Loucy (cell line): Measurements from ENCODE around the gene SHB.

Source experiments
- H2AFZ ChIP-seq: fragments of 200-600 bp; sonication (generic); 2 replicates; pipeline ENCODE4 v1.6.0; 2016; ENCODE audit warnings: antibody characterized with exemption, mild to moderate bottlenecking, low read length, moderate library complexity
- H3F3A ChIP-seq: fragments of 200-600 bp; 2 replicates; pipeline ENCODE4 v1.6.0; 2016; ENCODE audit warnings: antibody characterized with exemption, low read depth, mild to moderate bottlenecking
- H3K27me3 ChIP-seq: fragments of 200-600 bp; sonication (generic); 2 replicates; pipeline ENCODE4 v1.6.1; 2014; ENCODE audit warnings: low read length, mild to moderate bottlenecking; ENCODE audit not compliant: insufficient read depth, poor library complexity, severe bottlenecking
- H3K36me3 ChIP-seq: fragments of 200-600 bp; sonication (generic); 2 replicates; pipeline ENCODE4 v1.6.1; 2016; ENCODE audit warnings: low read length; ENCODE audit not compliant: insufficient read depth
- H3K4me1 ChIP-seq: fragments of 200-600 bp; sonication (generic); 2 replicates; pipeline ENCODE4 v1.5.1; 2014; ENCODE audit warnings: low read length, mild to moderate bottlenecking; ENCODE audit not compliant: insufficient read depth, poor library complexity, severe bottlenecking
- H3K4me2 ChIP-seq: fragments of 200-600 bp; sonication (generic); 2 replicates; pipeline ENCODE4 v1.6.0; 2014; ENCODE audit warnings: antibody characterized with exemption, low read length, low read depth, mild to moderate bottlenecking; ENCODE audit not compliant: poor library complexity, severe bottlenecking
- H3K4me3 ChIP-seq: fragments of 200-600 bp; sonication (generic); 2 replicates; pipeline ENCODE4 v1.5.1; 2014; ENCODE audit warnings: low read length, mild to moderate bottlenecking, mixed read lengths; ENCODE audit not compliant: poor library complexity, severe bottlenecking
- H3K79me2 ChIP-seq: fragments of 200-600 bp; sonication (generic); 2 replicates; pipeline ENCODE4 v1.6.1; 2014; ENCODE audit warnings: low read length; ENCODE audit not compliant: insufficient read depth
- H3K9ac ChIP-seq: fragments of 200-600 bp; sonication (generic); 2 replicates; pipeline ENCODE4 v1.6.0; 2014; ENCODE audit warnings: mild to moderate bottlenecking, low read depth, low read length, moderate library complexity; ENCODE audit not compliant: poor library complexity, severe bottlenecking
- H3K9me2 ChIP-seq: fragments of 200-600 bp; sonication (generic); replicated peaks from 2 replicates; pipeline ENCODE4 v1.6.1; 2016; ENCODE audit warnings: low read depth, low read length, mixed read lengths
- H3K9me3 ChIP-seq: fragments of 200-600 bp; sonication (generic); 2 replicates; pipeline ENCODE4 v1.6.1; 2014; ENCODE audit warnings: mild to moderate bottlenecking, antibody characterized with exemption, low read length, low read depth; ENCODE audit not compliant: insufficient read depth
- H4K20me1 ChIP-seq: fragments of 200-600 bp; sonication (generic); 2 replicates; pipeline ENCODE4 v1.6.0; 2014; ENCODE audit warnings: antibody characterized with exemption, low read length, mild to moderate bottlenecking; ENCODE audit not compliant: insufficient read depth, poor library complexity, severe bottlenecking
- EZH2phosphoT487 ChIP-seq: fragments of 200-600 bp; IDR thresholded peaks from 2 replicates; pipeline ENCODE4 v1.6.1; 2018; ENCODE audit warnings: antibody characterized with exemption, mild to moderate bottlenecking, moderate library complexity, borderline replicate concordance
- TF ChIP-seq, protein P1 (sequence below): fragments of 200-600 bp; sonication (generic); conservative IDR thresholded peaks from 2 replicates; pipeline ENCODE4 v1.5.1; 2014; ENCODE audit warnings: mild to moderate bottlenecking, antibody characterized with exemption, low read length

SHB gene

DNA sequence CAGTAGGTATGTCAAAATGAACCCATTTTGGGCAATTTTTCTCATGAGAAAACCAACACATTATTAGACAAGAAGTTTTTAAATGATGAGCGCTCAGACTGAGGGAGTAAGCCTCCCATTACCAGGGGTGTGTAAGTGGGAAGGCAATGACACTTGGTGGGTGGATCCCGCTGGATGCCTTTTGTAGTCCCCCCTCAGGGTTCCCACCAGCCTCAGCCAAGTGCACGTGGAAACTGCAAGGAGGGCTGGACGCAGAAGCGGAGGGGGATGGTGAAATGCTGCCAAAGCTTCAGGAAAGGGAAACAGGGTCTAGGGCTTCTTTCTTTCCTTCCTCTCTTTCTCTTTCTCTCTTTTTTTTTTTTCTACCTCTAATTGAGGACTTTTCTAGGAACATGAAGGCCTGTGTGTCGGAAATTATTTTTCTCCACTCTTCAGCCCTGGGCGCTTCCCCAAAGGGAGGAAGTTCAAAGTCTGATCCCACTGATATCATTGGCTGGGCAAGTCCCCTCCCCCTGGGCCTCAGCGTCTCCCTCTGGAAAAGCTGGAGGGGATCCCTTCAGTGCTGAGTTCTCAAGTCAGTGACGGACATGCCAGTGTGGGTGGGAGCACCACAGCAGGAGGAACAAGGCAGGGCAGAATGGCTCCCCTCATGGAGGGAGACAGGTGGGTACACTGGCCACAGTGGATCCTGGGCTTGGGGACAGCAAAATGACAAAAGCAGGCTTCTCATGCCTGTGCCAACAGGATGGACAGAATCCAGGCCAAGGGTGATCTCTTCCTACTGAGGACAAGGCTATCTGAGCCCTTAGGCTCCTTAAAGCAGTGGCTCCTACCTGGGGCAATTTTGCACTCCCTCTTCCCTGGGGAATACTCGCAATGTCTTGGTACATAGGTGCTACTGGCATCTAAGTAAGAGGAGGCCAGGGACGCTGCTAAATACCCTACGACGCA, 141.2 kb downstream of the SHB start:
- Histone ChIP-seq H3K4me3 (no peak overlapping the region), H3K36me3 (no peaks in the 10 kb centered on the region)

DNA sequence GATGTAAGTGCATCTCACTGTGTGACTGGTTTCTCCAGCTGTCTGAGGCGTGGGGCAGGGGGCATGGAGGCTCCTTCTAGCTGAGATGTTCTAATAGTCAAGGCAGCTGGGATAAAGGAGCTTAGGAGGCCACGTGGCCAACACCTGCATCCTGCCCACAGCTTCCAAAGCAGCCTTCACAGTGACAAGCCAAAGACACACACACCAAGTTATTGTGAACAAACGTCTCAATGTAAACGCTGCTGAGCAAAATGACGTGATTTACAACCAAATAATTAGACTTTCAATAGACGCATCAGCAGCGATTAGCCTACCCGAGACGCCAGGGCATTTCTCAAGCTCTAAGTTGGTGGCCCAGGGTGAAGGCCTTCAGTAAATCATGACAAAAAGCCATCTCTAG, 141.9 kb downstream of the SHB start:
- H3K79me2 ChIP-seq: no peaks in the 10 kb centered on the region
- TF ChIP-seq EZH2phosphoT487: no peak
- TF ChIP-seq, protein P1, sequence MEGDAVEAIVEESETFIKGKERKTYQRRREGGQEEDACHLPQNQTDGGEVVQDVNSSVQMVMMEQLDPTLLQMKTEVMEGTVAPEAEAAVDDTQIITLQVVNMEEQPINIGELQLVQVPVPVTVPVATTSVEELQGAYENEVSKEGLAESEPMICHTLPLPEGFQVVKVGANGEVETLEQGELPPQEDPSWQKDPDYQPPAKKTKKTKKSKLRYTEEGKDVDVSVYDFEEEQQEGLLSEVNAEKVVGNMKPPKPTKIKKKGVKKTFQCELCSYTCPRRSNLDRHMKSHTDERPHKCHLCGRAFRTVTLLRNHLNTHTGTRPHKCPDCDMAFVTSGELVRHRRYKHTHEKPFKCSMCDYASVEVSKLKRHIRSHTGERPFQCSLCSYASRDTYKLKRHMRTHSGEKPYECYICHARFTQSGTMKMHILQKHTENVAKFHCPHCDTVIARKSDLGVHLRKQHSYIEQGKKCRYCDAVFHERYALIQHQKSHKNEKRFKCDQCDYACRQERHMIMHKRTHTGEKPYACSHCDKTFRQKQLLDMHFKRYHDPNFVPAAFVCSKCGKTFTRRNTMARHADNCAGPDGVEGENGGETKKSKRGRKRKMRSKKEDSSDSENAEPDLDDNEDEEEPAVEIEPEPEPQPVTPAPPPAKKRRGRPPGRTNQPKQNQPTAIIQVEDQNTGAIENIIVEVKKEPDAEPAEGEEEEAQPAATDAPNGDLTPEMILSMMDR: no peak

More for the DNA sequence above, 141.2 kb downstream of the SHB start:
- Histone ChIP-seq H3K9me3 (no peaks in the 10 kb centered on the region), H3F3A (no peaks in the 10 kb centered on the region), H3K4me2 (no peak overlapping the region), H3K79me2 (no peaks in the 10 kb centered on the region), H3K9me2 (no peaks in the 10 kb centered on the region), H3K9ac (no peak overlapping the region), H3K27me3 (no peaks in the 10 kb centered on the region), H4K20me1 (no peaks in the 10 kb centered on the region), H3K4me1 (no peaks in the 10 kb centered on the region), H2AFZ (no peak overlapping the region)
- TF ChIP-seq, protein P1: no peak
- TF ChIP-seq EZH2phosphoT487: no peak

DNA sequence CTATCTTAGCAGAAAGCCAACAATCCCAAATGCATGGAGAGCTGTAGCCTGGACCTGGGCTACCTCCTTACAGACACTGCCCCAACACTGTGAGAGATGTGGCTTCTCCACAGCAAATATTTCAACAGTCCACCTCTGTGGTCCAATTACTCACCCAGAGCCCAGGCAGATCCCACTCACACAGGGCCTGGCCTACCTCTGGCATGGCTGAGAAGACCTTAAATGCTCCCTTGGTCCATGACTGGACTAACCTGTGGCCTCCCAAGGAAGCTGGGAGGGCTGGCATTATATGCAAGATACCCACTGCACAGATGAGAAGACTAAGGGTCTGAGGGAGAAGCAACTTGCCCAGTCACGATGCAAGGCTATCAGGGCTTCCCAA, 142.3 kb downstream of the SHB start:
- Histone ChIP-seq H3K4me3 (no peak overlapping the region), H3K9ac (no peak overlapping the region), H3F3A (no peaks in the 10 kb centered on the region), H3K27me3 (no peaks in the 10 kb centered on the region), H3K4me2 (no peak overlapping the region), H4K20me1 (no peaks in the 10 kb centered on the region), H3K9me2 (no peaks in the 10 kb centered on the region), H3K4me1 (no peaks in the 10 kb centered on the region), H3K9me3 (no peaks in the 10 kb centered on the region), H2AFZ (no peak overlapping the region), H3K79me2 (no peaks in the 10 kb centered on the region), H3K36me3 (no peaks in the 10 kb centered on the region)
- no peak for TF ChIP-seq EZH2phosphoT487
- TF ChIP-seq, protein P1: no peak

More for the DNA sequence above, 141.9 kb downstream of the SHB start:
- Histone ChIP-seq H3K9ac (no peak overlapping the region), H3K9me2 (no peaks in the 10 kb centered on the region), H3K4me3 (no peak overlapping the region), H3F3A (no peaks in the 10 kb centered on the region), H3K27me3 (no peaks in the 10 kb centered on the region), H3K9me3 (no peaks in the 10 kb centered on the region), H3K36me3 (no peaks in the 10 kb centered on the region), H4K20me1 (no peaks in the 10 kb centered on the region), H2AFZ (no peak overlapping the region), H3K4me1 (no peaks in the 10 kb centered on the region), H3K4me2 (no peak overlapping the region)
